Testis (tissue), 2 donors: ENCODE data around the gene FBXO41.

Experiments
- CTCF ChIP-seq, 3 experiments: fragments of 450-650 bp in 2 of 3; fragments of 200-600 bp in 1 of 3; sonication (generic) in 1 of 3; IDR thresholded peaks; one replicate each; pipeline ENCODE4 v1.5.1; 2016 to 2019; ENCODE audit warnings: antibody characterized with exemption in 3 of 3, mild to moderate bottlenecking in 2 of 3, moderate library complexity in 1 of 3
- POLR2A ChIP-seq: fragments of 450-650 bp; IDR thresholded peaks from one replicate; pipeline ENCODE4 v1.6.1; 2017; ENCODE audit warnings: antibody characterized with exemption, mild to moderate bottlenecking, moderate library complexity

- TF ChIP-seq CTCF (IDR thresholded peaks at IDR 0.05): no peak
- no peak for TF ChIP-seq POLR2A
Observed at GRCh38 chr2:73291461-73292315, 7.4 kb upstream of the FBXO41 start.
